Panc1 (cell line): Measurements from ENCODE around the gene TRPC6. TPM values are rescaled to one million over a fixed set of nuclear protein-coding genes. Genes with fewer than 3 reads are reported as not detected.

ENCODE experiments used
- ATAC-seq: fragments of 200-7000 bp; cut with Tn5 transposase; 2 replicates; pipeline ENCODE4 v1.9.1; 2020; ENCODE audit warnings: mild to moderate bottlenecking, moderate library complexity
- BruUV-seq: library from RNA; stranded (reverse); fragments of 400-500 nt; replicated peaks from 2 replicates; lab custom pipeline; 2021; lab: Mats Ljungman, UMichigan
- CTCF ChIA-PET: fragments of 300-600 bp; sonication (Branson Sonifier 250); formaldehyde crosslinking; loops from one replicate; lab custom pipeline; 2022; ENCODE audit warnings: antibody characterized with exemption; lab: Charles Lee
- POLR2A ChIA-PET: fragments of 300-600 bp; sonication (Branson Sonifier 250); formaldehyde crosslinking; loops from one replicate; lab custom pipeline; 2022; ENCODE audit warnings: antibody characterized with exemption; lab: Charles Lee
- DNase-seq: peaks from one replicate; pipeline ENCODE4 v3.0.0-alpha.2; 2010; ENCODE audit warnings: low read depth, low spot score
- H3K27ac ChIP-seq: 2 replicates; pipeline ENCODE4 v1.5.1; 2011; ENCODE audit warnings: mild to moderate bottlenecking, low read length, inconsistent platforms
- H3K27me3 ChIP-seq: fragments of 200-500 bp; sonication (Bioruptor generic); 2 replicates; pipeline ENCODE4 v1.6.0; 2014; ENCODE audit warnings: low read length, inconsistent platforms; ENCODE audit not compliant: control insufficient read depth, insufficient read depth
- H3K36me3 ChIP-seq: fragments of 200-500 bp; sonication (Bioruptor generic); 2 replicates; pipeline ENCODE4 v1.5.1; 2014; ENCODE audit warnings: inconsistent platforms, mild to moderate bottlenecking, low read length, moderate library complexity; ENCODE audit not compliant: control insufficient read depth, insufficient read depth
- H3K4me1 ChIP-seq: 2 replicates; pipeline ENCODE4 v1.5.1; 2011; ENCODE audit warnings: inconsistent platforms, mild to moderate bottlenecking, low read length, moderate library complexity; ENCODE audit not compliant: control insufficient read depth, insufficient read depth
- H3K4me3 ChIP-seq, 2 experiments: 2 replicates each; pipeline ENCODE4 v1.5.1; 2011 to 2012; ENCODE audit warnings: low read depth in 2 of 2, low read length in 2 of 2, mild to moderate bottlenecking in 2 of 2, inconsistent platforms in 1 of 2, moderate library complexity in 1 of 2
- H3K9me3 ChIP-seq: fragments of 200-500 bp; sonication (Bioruptor generic); 2 replicates; pipeline ENCODE4 v1.5.1; 2014; ENCODE audit warnings: low read depth, mild to moderate bottlenecking, inconsistent platforms, low read length, moderate library complexity; ENCODE audit not compliant: control insufficient read depth, insufficient read depth
- CTCF ChIP-seq: fragments of 450-650 bp; IDR thresholded peaks from 2 replicates; pipeline ENCODE4 v1.5.1; 2017; ENCODE audit warnings: mild to moderate bottlenecking
- POLR2AphosphoS5 ChIP-seq: IDR thresholded peaks from 2 replicates; pipeline ENCODE4 v1.6.1; 2012; ENCODE audit warnings: mild to moderate bottlenecking, low read depth, low read length, moderate library complexity
- REST ChIP-seq, 2 experiments: IDR thresholded peaks; 2 replicates each; pipeline ENCODE4 v1.6.1; 2011 to 2012; ENCODE audit warnings: low read depth in 2 of 2, control low read depth in 1 of 2, low read length in 1 of 2, mild to moderate bottlenecking in 1 of 2, moderate library complexity in 1 of 2; ENCODE audit not compliant: insufficient read depth in 1 of 2
- in situ Hi-C: cut with HindIII; loops from 2 replicates; pipeline ENCODE4 v1.10.0; 2016; ENCODE audit warnings: low sequenced_read_pairs, low pct_unique_long_range_greater_than_20kb
- intact Hi-C: fragments of 100-400 bp; cut with micrococcal nuclease; formaldehyde crosslinking; loops from one replicate; pipeline ENCODE4 v1.10.0; 2022; ENCODE audit not compliant: unreplicated experiment
- total RNA-seq: library from RNA; stranded (reverse); gene quantifications from one replicate; pipeline ENCODE4 v1.2.1, GENCODE V29; 2021; ENCODE audit not compliant: unreplicated experiment

TRPC6 gene
- total RNA-seq, 1 experiment from 2014 or later, result not detected

GRCh38 chr11:101516546-101516945 is 67.3 kb downstream of the TRPC6 start:
- no TSS peak for BruUV-seq
- H3K4me3 ChIP-seq, result no peak overlapping the region
- TF ChIP-seq REST (IDR thresholded peaks at IDR 0.05; ENCODE audit: insufficient read depth in 1 of 2, low read depth in 2 of 2, low read length in 1 of 2), result no peak
- TF ChIP-seq POLR2AphosphoS5, result no peak
- H3K4me1 ChIP-seq, result no peaks in the 10 kb centered on the region
- POLR2A ChIA-PET, result no interaction called here
- ATAC-seq (no peak), DNase-seq (no peak)
- intact Hi-C loops (no loop called here), in situ Hi-C loops (no loop called here)
- H3K36me3 ChIP-seq, result no peaks in the 10 kb centered on the region
- peaks cover 5% of the 10 kb centered on the region for H3K27me3 ChIP-seq
- H3K9me3 ChIP-seq, result no peaks in the 10 kb centered on the region
- CTCF ChIA-PET, result no interaction called here
- H3K27ac ChIP-seq, result no peak overlapping the region

GRCh38 chr11:101511065-101511464 is 72.7 kb downstream of the TRPC6 start:
- CTCF ChIA-PET, result no interaction called here
- no peak for DNase-seq

More at GRCh38 chr11:101511065-101511464, 72.7 kb downstream of the TRPC6 start:
- no TSS peak for BruUV-seq
- POLR2A ChIA-PET, result no interaction called here
- ATAC-seq, result no peak
- H3K27me3 ChIP-seq, result peaks cover 3% of the 10 kb centered on the region
- TF ChIP-seq REST (IDR thresholded peaks at IDR 0.05; ENCODE audit: insufficient read depth in 1 of 2, low read depth in 2 of 2, low read length in 1 of 2), result no peak
- TF ChIP-seq CTCF, result no peak
- no peak for TF ChIP-seq POLR2AphosphoS5
- H3K4me3 ChIP-seq, result no peak overlapping the region
- H3K27ac ChIP-seq, result no peak overlapping the region
- in situ Hi-C loops (no loop called here), intact Hi-C loops (no loop called here)
- H3K36me3 ChIP-seq, result peaks cover 2% of the 10 kb centered on the region; the same call in 1 of the 2 replicates
- H3K9me3 ChIP-seq, result no peaks in the 10 kb centered on the region
- no peaks in the 10 kb centered on the region for H3K4me1 ChIP-seq
